HG03066 (cell line): ENCODE results near the gene YEATS4.

ENCODE experiments used
- ATAC-seq: cut with Tn5 transposase; IDR thresholded peaks from one replicate; pipeline ENCODE4 v1.9.1; 2021; ENCODE audit warnings: low read depth; ENCODE audit not compliant: unreplicated experiment

YEATS4 gene

GRCh38 chr12:69341328-69341727, 18.2 kb upstream of the YEATS4 start:
- ATAC-seq: no peak

- ATAC-seq: no peak
Measured at GRCh38 chr12:69342421-69342820, 17.1 kb upstream of the YEATS4 start.

- no peak for ATAC-seq
Measured at GRCh38 chr12:69343357-69343756, 16.2 kb upstream of the YEATS4 start.

GRCh38 chr12:69343885-69344612, 15.5 kb upstream of the YEATS4 start:
- no peak for ATAC-seq

GRCh38 chr12:69345077-69345476, 14.5 kb upstream of the YEATS4 start:
- ATAC-seq: no peak

GRCh38 chr12:69345742-69346141, 13.8 kb upstream of the YEATS4 start:
- no peak for ATAC-seq

GRCh38 chr12:69348162-69348938, 11.2 kb upstream of the YEATS4 start, which contains the start of gene LYZ:
Gene LYZ, plus strand, starts transcription at chr12:69348381. Its CDS starts 28 bp downstream, at chr12:69348409.
- no peak for ATAC-seq

- no peak for ATAC-seq
Measured at GRCh38 chr12:69350002-69350626, 9.4 kb upstream of the YEATS4 start.

GRCh38 chr12:69350777-69351176, 8.8 kb upstream of the YEATS4 start:
- no peak for ATAC-seq

GRCh38 chr12:69351462-69352236, 7.9 kb upstream of the YEATS4 start:
- ATAC-seq: no peak

GRCh38 chr12:69352904-69353303, 6.6 kb upstream of the YEATS4 start:
- no peak for ATAC-seq

- no peak for ATAC-seq
Measured at GRCh38 chr12:69354172-69354555, 5.4 kb upstream of the YEATS4 start.

- no peak for ATAC-seq
Measured at GRCh38 chr12:69354556-69355187, 4.9 kb upstream of the YEATS4 start.

- ATAC-seq: no peak
Measured at GRCh38 chr12:69355363-69356028, 4.0 kb upstream of the YEATS4 start.

GRCh38 chr12:69360348-69360672, 767 bp downstream of the YEATS4 start:
- ATAC-seq: no peak

GRCh38 chr12:69366796-69367195, 7.3 kb downstream of the YEATS4 start:
- no peak for ATAC-seq

- ATAC-seq: no peak
Measured at GRCh38 chr12:69368171-69368570, 8.6 kb downstream of the YEATS4 start.

GRCh38 chr12:69383074-69383473, 23.5 kb downstream of the YEATS4 start:
- no peak for ATAC-seq

- no peak for ATAC-seq
Measured at GRCh38 chr12:69385038-69385437, 25.5 kb downstream of the YEATS4 start.

- no peak for ATAC-seq
Measured at GRCh38 chr12:69386921-69387320, 27.4 kb downstream of the YEATS4 start.
